Measurements from ENCODE around the gene THSD4. TPM values are rescaled to one million over a fixed set of nuclear protein-coding genes. Genes with fewer than 3 reads are reported as not detected.

The THSD4 gene
- total RNA-seq, 4 donors from 2014 or later = 39.4 to 232 (median 127) TPM

- Histone ChIP-seq H3K4me1 (no peaks in the 10 kb centered on the region), H3K36me3 (no peaks in the 10 kb centered on the region), H3K9me3 (no peaks in the 10 kb centered on the region), H3K4me3 (no peak overlapping the region), H3K27ac (no peak overlapping the region), H3K27me3 (no peaks in the 10 kb centered on the region)
- WGBS, 2 donors = 40 to 56% methylated on average over 3 to 4 of the region's 4 CpGs
- intact Hi-C loops (cut with DNase I) = loop anchor here (10.0 kb wide), 1 partner anchor 347 kb away; no protein-coding TSS in a partner anchor
- TF ChIP-seq POLR2A (IDR thresholded peaks at IDR 0.05) = no peak
- TF ChIP-seq, protein P1, sequence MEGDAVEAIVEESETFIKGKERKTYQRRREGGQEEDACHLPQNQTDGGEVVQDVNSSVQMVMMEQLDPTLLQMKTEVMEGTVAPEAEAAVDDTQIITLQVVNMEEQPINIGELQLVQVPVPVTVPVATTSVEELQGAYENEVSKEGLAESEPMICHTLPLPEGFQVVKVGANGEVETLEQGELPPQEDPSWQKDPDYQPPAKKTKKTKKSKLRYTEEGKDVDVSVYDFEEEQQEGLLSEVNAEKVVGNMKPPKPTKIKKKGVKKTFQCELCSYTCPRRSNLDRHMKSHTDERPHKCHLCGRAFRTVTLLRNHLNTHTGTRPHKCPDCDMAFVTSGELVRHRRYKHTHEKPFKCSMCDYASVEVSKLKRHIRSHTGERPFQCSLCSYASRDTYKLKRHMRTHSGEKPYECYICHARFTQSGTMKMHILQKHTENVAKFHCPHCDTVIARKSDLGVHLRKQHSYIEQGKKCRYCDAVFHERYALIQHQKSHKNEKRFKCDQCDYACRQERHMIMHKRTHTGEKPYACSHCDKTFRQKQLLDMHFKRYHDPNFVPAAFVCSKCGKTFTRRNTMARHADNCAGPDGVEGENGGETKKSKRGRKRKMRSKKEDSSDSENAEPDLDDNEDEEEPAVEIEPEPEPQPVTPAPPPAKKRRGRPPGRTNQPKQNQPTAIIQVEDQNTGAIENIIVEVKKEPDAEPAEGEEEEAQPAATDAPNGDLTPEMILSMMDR (IDR thresholded peaks at IDR 0.05) = no peak
- no peak for DNase-seq
Observed at GRCh38 chr15:71807691-71808091, 692.4 kb downstream of the THSD4 start.

GRCh38 chr15:71808311-71809020 is 693.2 kb downstream of the THSD4 start:
- no peak for TF ChIP-seq POLR2A (IDR thresholded peaks at IDR 0.05)
- TF ChIP-seq, protein P1 (IDR thresholded peaks at IDR 0.05) = no peak
- 75 to 87% methylated on average over 6 to 12 of the region's 18 CpGs for WGBS, 2 donors
- H3K9me3 ChIP-seq = no peaks in the 10 kb centered on the region
- H3K27me3 ChIP-seq = no peaks in the 10 kb centered on the region
- H3K27ac ChIP-seq = no peak overlapping the region
- no peaks in the 10 kb centered on the region for H3K4me1 ChIP-seq
- H3K36me3 ChIP-seq = no peaks in the 10 kb centered on the region
- no peak for DNase-seq
- intact Hi-C loops (cut with DNase I) = loop anchor here (10.0 kb wide), 1 partner anchor 346 kb away; no protein-coding TSS in a partner anchor
- no peak overlapping the region for H3K4me3 ChIP-seq

DNA sequence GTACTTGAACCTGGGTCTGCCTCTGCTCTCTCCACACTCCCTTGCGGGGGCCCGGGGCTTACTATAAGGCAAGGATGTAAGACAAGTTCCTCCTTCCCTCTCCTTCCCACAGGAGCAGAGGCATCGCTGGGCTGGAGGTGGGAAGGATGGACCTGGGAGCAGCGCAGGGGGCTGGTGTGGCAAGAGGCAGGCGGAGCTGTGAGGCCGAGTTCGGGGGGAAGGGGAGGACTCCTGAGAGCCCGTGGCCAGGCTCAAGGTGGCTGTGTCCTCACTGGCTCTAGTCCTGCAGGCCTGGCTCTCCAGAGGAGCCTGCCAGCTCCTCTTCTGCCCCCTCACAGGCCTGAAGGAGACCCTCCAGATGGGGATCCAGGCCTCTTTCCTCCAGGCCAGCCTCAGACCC is 694.1 kb downstream of the THSD4 start:
- intact Hi-C loops (cut with DNase I) = loop anchor here (10.0 kb wide), 1 partner anchor 345 kb away; no protein-coding TSS in a partner anchor
- Histone ChIP-seq H3K27ac (no peak overlapping the region), H3K27me3 (no peaks in the 10 kb centered on the region), H3K36me3 (no peaks in the 10 kb centered on the region), H3K4me3 (no peak overlapping the region), H3K9me3 (no peaks in the 10 kb centered on the region), H3K4me1 (no peaks in the 10 kb centered on the region)
- no peak for DNase-seq
- no peak for TF ChIP-seq POLR2A (IDR thresholded peaks at IDR 0.05)
- TF ChIP-seq, protein P1 (IDR thresholded peaks at IDR 0.05) = no peak
- WGBS, 2 donors = 77 to 89% methylated on average over 4 to 6 of the region's 8 CpGs

DNA sequence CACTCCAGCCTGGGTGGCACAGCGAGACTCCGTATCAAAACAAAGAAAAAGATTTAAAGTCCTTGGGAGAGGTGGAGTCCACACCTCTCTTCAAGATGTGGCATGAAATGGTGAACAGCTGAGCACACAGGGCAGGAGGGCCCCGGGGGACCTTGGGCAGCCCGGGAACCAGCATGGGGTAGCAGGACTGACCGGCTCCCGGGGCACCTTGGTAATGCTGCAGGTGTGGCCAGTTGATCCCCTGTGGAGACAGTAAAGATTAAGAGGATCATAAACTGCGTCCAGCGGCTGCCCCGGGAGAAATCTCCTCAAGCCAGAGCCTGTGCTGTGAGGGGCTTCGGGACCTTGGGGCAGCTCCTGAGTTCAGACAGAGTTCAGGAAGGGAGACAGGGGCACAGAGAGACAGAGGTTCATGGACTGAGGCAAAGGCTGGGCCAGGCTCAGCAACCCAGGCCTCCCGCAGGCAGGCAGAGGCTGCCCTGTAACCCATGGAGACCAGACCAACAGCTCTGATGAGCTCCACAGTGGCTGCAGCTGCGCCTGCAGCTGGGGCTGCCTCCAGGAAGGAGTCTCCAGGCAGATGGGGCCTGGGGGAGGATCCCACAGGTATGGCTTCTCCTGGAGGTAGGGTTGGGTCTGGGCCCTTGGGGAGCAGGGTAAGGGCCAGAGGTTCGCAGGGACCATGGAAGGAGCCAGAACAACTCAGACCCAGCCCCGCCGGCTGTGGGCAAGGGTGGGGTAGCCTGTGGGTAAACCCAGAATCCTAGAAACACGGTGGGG is 695.2 kb downstream of the THSD4 start, which contains the start of gene NR2E3:
TSS of gene NR2E3 (plus strand) at position 299 of the 780 bp plus-strand sequence. CDS start at position 489, 190 bp downstream.
- 74 to 88% methylated on average over 10 to 15 of the region's 16 CpGs for whole genome bisulfite sequencing, 2 donors

More for the DNA sequence above, 695.2 kb downstream of the THSD4 start, which contains the start of gene NR2E3:
- intact Hi-C loops (cut with DNase I) = no loop called here
- H3K36me3 ChIP-seq = no peaks in the 10 kb centered on the region
- no peaks in the 10 kb centered on the region for H3K4me1 ChIP-seq
- no peaks in the 10 kb centered on the region for H3K27me3 ChIP-seq
- no peak within 1 kb of the TSS for H3K27ac ChIP-seq
- H3K4me3 ChIP-seq = no peak within 1 kb of the TSS
- no peak for DNase-seq
- no peak for TF ChIP-seq POLR2A (IDR thresholded peaks at IDR 0.05)
- TF ChIP-seq, protein P1 (IDR thresholded peaks at IDR 0.05) = no peak
- H3K9me3 ChIP-seq = no peaks in the 10 kb centered on the region
